Naive thymus-derived CD4-positive, alpha-beta T cell (primary cell): ENCODE measurements around the gene GTF2B. TPM values are rescaled to one million over a fixed set of nuclear protein-coding genes. Genes with fewer than 3 reads are reported as not detected.
"Not testable (repeated sequence)": the region's sequence is repeated elsewhere in the genome, so short reads cannot be mapped to it uniquely, and the experiment has no call there.

Experiments used
- ATAC-seq: fragments of 150-1000 bp; cut with Tn5 transposase; 2 replicates; pipeline ENCODE4 v1.10.0; 2021; ENCODE audit warnings: mild to moderate bottlenecking, moderate library complexity
- CTCF ChIA-PET: fragments of 350-600 bp; sonication (Branson Sonifier 250); formaldehyde crosslinking; loops from one replicate; lab custom pipeline; 2021; ENCODE audit warnings: antibody characterized with exemption; lab: Charles Lee
- POLR2A ChIA-PET: fragments of 350-600 bp; sonication (Branson Sonifier 250); formaldehyde crosslinking; loops from one replicate; lab custom pipeline; 2021; ENCODE audit warnings: antibody characterized with exemption, inconsistent platforms; lab: Charles Lee
- DNase-seq, 9 donors: peaks; one replicate each; pipeline versions ENCODE4 v3.0.0 to v3.0.0-alpha.2; 2020 to 2022; ENCODE audit warnings: mixed read lengths in 1 of 9
- H3K27ac ChIP-seq: one replicate; pipeline ENCODE4 v1.7.0; 2013; ENCODE audit warnings: mild to moderate bottlenecking, low read depth, low read length, moderate library complexity
- H3K27me3 ChIP-seq, 2 donors: one replicate each; pipeline ENCODE4 v1.7.0; 2013; ENCODE audit warnings: low read length in 2 of 2, mild to moderate bottlenecking in 2 of 2, moderate library complexity in 2 of 2; ENCODE audit not compliant: control insufficient read depth in 2 of 2, insufficient read depth in 2 of 2
- H3K36me3 ChIP-seq, 3 experiments: 1 replicate in 2 of 3; 2 replicates in 1 of 3; pipeline ENCODE4 v1.7.0; 2013; ENCODE audit warnings: low read length in 3 of 3, mild to moderate bottlenecking in 3 of 3, moderate library complexity in 1 of 3; ENCODE audit not compliant: insufficient read depth in 3 of 3, control insufficient read depth in 2 of 3
- H3K4me1 ChIP-seq, 2 donors: one replicate each; pipeline ENCODE4 v1.7.0; 2013; ENCODE audit warnings: low read length in 2 of 2, mild to moderate bottlenecking in 2 of 2, moderate library complexity in 1 of 2; ENCODE audit not compliant: control insufficient read depth in 2 of 2, insufficient read depth in 2 of 2
- H3K4me3 ChIP-seq: 2 replicates; pipeline ENCODE4 v1.7.0; 2013; ENCODE audit warnings: mild to moderate bottlenecking, low read length
- H3K9me3 ChIP-seq, 3 experiments: 1 replicate in 2 of 3; 2 replicates in 1 of 3; pipeline ENCODE4 v1.7.0; 2013; ENCODE audit warnings: low read length in 3 of 3; ENCODE audit not compliant: control insufficient read depth in 2 of 3
- H3K27ac Mint-ChIP-seq, 9 donors: one replicate each; pipeline ENCODE4 v1.8.0; 2020 to 2022; ENCODE audit warnings: mixed read lengths in 9 of 9, mild to moderate bottlenecking in 8 of 9, moderate library complexity in 5 of 9, inconsistent platforms in 2 of 9
- H3K27me3 Mint-ChIP-seq, 5 donors: one replicate each; pipeline ENCODE4 v1.8.0; 2021 to 2022; ENCODE audit warnings: mixed read lengths in 5 of 5, mild to moderate bottlenecking in 1 of 5
- H3K36me3 Mint-ChIP-seq, 5 donors: one replicate each; pipeline ENCODE4 v1.8.0; 2020 to 2022; ENCODE audit warnings: mixed read lengths in 5 of 5, mild to moderate bottlenecking in 3 of 5, inconsistent platforms in 1 of 5
- H3K4me1 Mint-ChIP-seq, 7 donors: one replicate each; pipeline ENCODE4 v1.8.0; 2020 to 2022; ENCODE audit warnings: mixed read lengths in 7 of 7, mild to moderate bottlenecking in 3 of 7, inconsistent platforms in 1 of 7
- H3K4me3 Mint-ChIP-seq, 10 donors: one replicate each; pipeline ENCODE4 v1.8.0; 2020 to 2022; ENCODE audit warnings: mild to moderate bottlenecking in 10 of 10, mixed read lengths in 10 of 10, moderate library complexity in 6 of 10, inconsistent platforms in 2 of 10
- H3K9me3 Mint-ChIP-seq, 11 donors: one replicate each; pipeline ENCODE4 v1.8.0; 2020 to 2022; ENCODE audit warnings: mixed read lengths in 11 of 11, mild to moderate bottlenecking in 4 of 11, inconsistent platforms in 1 of 11, moderate library complexity in 1 of 11
- intact Hi-C, 2 donors: fragments of 100-400 bp; cut with micrococcal nuclease; formaldehyde crosslinking; loops; one replicate each; pipeline ENCODE4 v1.15.1; 2023
- polyA plus RNA-seq, 2 donors: library from polyadenylated mRNA; unstranded; fragments of 300-500 nt; fragmentation: Illumina TruSeq; gene quantifications; one replicate each; pipeline ENCODE4 v1.2.3, GENCODE V29; 2021
- total RNA-seq, 6 experiments: library from RNA in 5 of 6; stranded (reverse) in 5 of 6; gene quantifications; 1 replicate in 5 of 6; 2 replicates in 1 of 6; pipeline ENCODE4 v1.2.3 and lab custom pipeline; 2021 to 2026

Gene GTF2B
- total and polyA plus RNA-seq, 7 experiments from 2014 or later = 41.3 to 88.4 (median 49.5) TPM

GRCh38 chr1:88873737-88874349 is 17.5 kb downstream of the GTF2B start:
- H3K27me3 ChIP-seq = no peaks in the 10 kb centered on the region
- Mint-ChIP-seq H3K4me1 (peaks cover 19 to 62% (median 57%) of the 10 kb centered on the region in 7 donors), H3K9me3 (no peaks in the 10 kb centered on the region), H3K27ac (peak overlapping the region in 4 of 9 donors; percentile 13 to 76 (median 48)), H3K4me3 (peak overlapping the region in 5 of 10 donors; percentile 1 to 61 (median 9)), H3K27me3 (no peaks in the 10 kb centered on the region), H3K36me3 (peaks cover 0 to 11% (median 4%) of the 10 kb centered on the region in 5 donors)
- POLR2A ChIA-PET = interaction anchor here (0.6 kb wide), 1 partner anchor 15 kb away, joined by 3 read pairs; no protein-coding TSS in a partner anchor
- CTCF ChIA-PET = no interaction called here
- H3K9me3 ChIP-seq = no peaks in the 10 kb centered on the region
- ATAC-seq (no peak), DNase-seq (no peak)
- H3K4me1 ChIP-seq = peaks cover 7 to 14% of the 10 kb centered on the region in 2 donors
- intact Hi-C loops = no loop called here
- H3K4me3 ChIP-seq = no peak overlapping the region
- peaks cover 0 to 5% (median 5%) of the 10 kb centered on the region in 3 experiments for H3K36me3 ChIP-seq
- no peak overlapping the region for H3K27ac ChIP-seq

GRCh38 chr1:88869644-88870043 is 21.7 kb downstream of the GTF2B start:
- H3K4me3 Mint-ChIP-seq = peak overlapping the region in 1 of 10 donors; percentile 51
- H3K27me3 ChIP-seq, ATAC-seq, H3K27ac ChIP-seq, CTCF ChIA-PET, H3K36me3 ChIP-seq, POLR2A ChIA-PET, H3K9me3 ChIP-seq, H3K4me3 ChIP-seq, DNase-seq, H3K27ac Mint-ChIP-seq, H3K9me3 Mint-ChIP-seq, H3K27me3 Mint-ChIP-seq: not testable (repeated sequence)
- H3K4me1 ChIP-seq = peaks cover 6 to 15% of the 10 kb centered on the region in 2 donors
- peaks cover 28 to 71% (median 60%) of the 10 kb centered on the region in 7 donors for H3K4me1 Mint-ChIP-seq
- peaks cover 0 to 14% (median 4%) of the 10 kb centered on the region in 5 donors for H3K36me3 Mint-ChIP-seq
- intact Hi-C loops = loop anchor here in 1 of 2 donors (2.0 kb wide), 1 partner anchor 13 kb away; no protein-coding TSS in a partner anchor

GRCh38 chr1:88867743-88868521 is 23.4 kb downstream of the GTF2B start:
- DNase-seq (no peak), ATAC-seq (no peak)
- POLR2A ChIA-PET = no interaction called here
- H3K9me3 ChIP-seq = no peaks in the 10 kb centered on the region
- no peak overlapping the region for H3K4me3 ChIP-seq
- Mint-ChIP-seq H3K27me3 (no peaks in the 10 kb centered on the region), H3K4me3 (peak overlapping the region in 9 of 10 donors; percentile 3 to 55 (median 49)), H3K27ac (peak overlapping the region; percentile 23 to 78 (median 67)), H3K4me1 (peaks cover 18 to 72% (median 61%) of the 10 kb centered on the region in 7 donors), H3K9me3 (no peaks in the 10 kb centered on the region), H3K36me3 (peaks cover 0 to 18% (median 13%) of the 10 kb centered on the region in 5 donors)
- H3K4me1 ChIP-seq = peaks cover 6 to 15% of the 10 kb centered on the region in 2 donors
- peaks cover 0 to 12% (median 6%) of the 10 kb centered on the region in 3 experiments for H3K36me3 ChIP-seq
- no peak overlapping the region for H3K27ac ChIP-seq
- CTCF ChIA-PET = interaction anchor here (0.9 kb wide), 1 partner anchor 9 kb away, joined by 6 read pairs; no protein-coding TSS in a partner anchor
- intact Hi-C loops = loop anchor here in 1 of 2 donors (1.0 to 2.0 kb wide), 2 partner anchors 9 to 15 kb away; no protein-coding TSS in a partner anchor
- no peaks in the 10 kb centered on the region for H3K27me3 ChIP-seq

GRCh38 chr1:88851303-88852063 is 39.9 kb downstream of the GTF2B start:
- no peaks in the 10 kb centered on the region for H3K9me3 Mint-ChIP-seq
- no peak overlapping the region for H3K4me3 Mint-ChIP-seq
- peak overlapping the region in 6 of 9 donors; percentile 3 to 57 (median 46) for H3K27ac Mint-ChIP-seq
- H3K27me3 ChIP-seq = no peaks in the 10 kb centered on the region
- H3K4me1 ChIP-seq = no peaks in the 10 kb centered on the region
- peaks cover 0 to 6% (median 0%) of the 10 kb centered on the region in 7 donors for H3K4me1 Mint-ChIP-seq
- no peaks in the 10 kb centered on the region for H3K27me3 Mint-ChIP-seq
- no peaks in the 10 kb centered on the region for H3K9me3 ChIP-seq
- DNase-seq (no peak), ATAC-seq (peak; percentile 28)
- H3K36me3 Mint-ChIP-seq = peaks cover 0 to 39% (median 9%) of the 10 kb centered on the region in 5 donors
- H3K36me3 ChIP-seq = peaks cover 3 to 39% (median 6%) of the 10 kb centered on the region in 3 experiments
- ChIA-PET POLR2A (no interaction called here), CTCF (interaction anchor here (0.6 kb wide), 1 partner anchor 199 kb away, joined by 3 read pairs; no protein-coding TSS in a partner anchor)
- H3K27ac ChIP-seq = no peak overlapping the region
- H3K4me3 ChIP-seq = no peak overlapping the region
- intact Hi-C loops = no loop called here

- no peak for DNase-seq
- Mint-ChIP-seq H3K4me3 (no peak overlapping the region), H3K27me3 (no peaks in the 10 kb centered on the region), H3K9me3 (no peaks in the 10 kb centered on the region), H3K27ac (peak overlapping the region in 1 of 9 donors; percentile 10), H3K36me3 (peaks cover 0 to 19% (median 5%) of the 10 kb centered on the region in 5 donors), H3K4me1 (peaks cover 0 to 3% (median 0%) of the 10 kb centered on the region in 7 donors)
- Histone ChIP-seq H3K4me3 (no peak overlapping the region), H3K27me3 (no peaks in the 10 kb centered on the region), H3K4me1 (no peaks in the 10 kb centered on the region), H3K27ac (no peak overlapping the region), H3K9me3 (no peaks in the 10 kb centered on the region), H3K36me3 (peaks cover 0 to 9% (median 0%) of the 10 kb centered on the region in 3 experiments)
- intact Hi-C loops = no loop called here
- ATAC-seq = no peak
- ChIA-PET CTCF (interaction anchor here (1.5 kb wide), 1 partner anchor 9 kb away, joined by 3 read pairs; no protein-coding TSS in a partner anchor), POLR2A (no interaction called here)
Observed at GRCh38 chr1:88847643-88848042, 43.7 kb downstream of the GTF2B start.

- H3K4me1 Mint-ChIP-seq = no peaks in the 10 kb centered on the region
- DNase-seq (no peak), ATAC-seq (no peak)
- H3K36me3 Mint-ChIP-seq = peaks cover 7 to 40% (median 11%) of the 10 kb centered on the region in 5 donors
- H3K4me3 Mint-ChIP-seq = no peak overlapping the region
- H3K27me3 Mint-ChIP-seq = no peaks in the 10 kb centered on the region
- H3K9me3 Mint-ChIP-seq = peaks cover 0 to 3% (median 0%) of the 10 kb centered on the region in 11 donors
- POLR2A ChIA-PET = no interaction called here
- Histone ChIP-seq H3K36me3 (peaks cover 0 to 25% (median 10%) of the 10 kb centered on the region in 3 experiments), H3K4me1 (no peaks in the 10 kb centered on the region), H3K27me3 (no peaks in the 10 kb centered on the region), H3K27ac (no peak overlapping the region), H3K9me3 (no peaks in the 10 kb centered on the region), H3K4me3 (no peak overlapping the region)
- peak overlapping the region in 2 of 9 donors; percentile 6 for H3K27ac Mint-ChIP-seq
- intact Hi-C loops = no loop called here
- CTCF ChIA-PET = no interaction called here
Observed at GRCh38 chr1:88825721-88826120, 65.6 kb downstream of the GTF2B start.
